ENCODE data around the gene PSMD4. TPM values are rescaled to one million over a fixed set of nuclear protein-coding genes. Genes with fewer than 3 reads are reported as not detected.

Gene PSMD4
- total and polyA plus RNA-seq, 2 of the 8 experiments (the other 6 are each of a cell fraction or from before 2014, with no cell fraction given): 216 to 284 TPM

- no peak overlapping the region for H4K91ac ChIP-seq (replicated peaks; ENCODE audit: insufficient read length, low read length)
- no peak overlapping the region for H4K5ac ChIP-seq (ENCODE audit: insufficient read length, low read depth, low read length)
- H2BK120ac ChIP-seq (replicated peaks; ENCODE audit: low read depth, low read length): no peak overlapping the region
- no peaks in the 10 kb centered on the region for H3K4me1 ChIP-seq (replicated peaks in 1 of 4; ENCODE audit: control insufficient read depth in 3 of 4, insufficient read depth in 4 of 4, low read length in 3 of 4)
- no peak overlapping the region for H2BK15ac ChIP-seq (ENCODE audit: low read length)
- no peaks in the 10 kb centered on the region for H3K23me2 ChIP-seq (ENCODE audit: low read depth, low read length)
- POLR2A ChIA-PET (ENCODE audit: partially characterized antibody): interaction anchor here (1.0 to 1.3 kb wide), 2 partner anchors 12 to 53 kb away, joined by 4 to 5 read pairs; partner anchors contain the start of gene VPS72
- H3K36me3 ChIP-seq (ENCODE audit: control insufficient read depth in 2 of 4, insufficient read depth in 4 of 4, low read length in 3 of 4): peaks cover 39 to 96% (median 79%) of the 10 kb centered on the region in 4 experiments
- H3K27ac ChIP-seq (ENCODE audit: low read depth, low read length): no peak overlapping the region
- H3K9me3 ChIP-seq (ENCODE audit: insufficient read depth in 2 of 2, low read depth in 1 of 2, low read length in 1 of 2): no peaks in the 10 kb centered on the region
- WGBS, 2 experiments (ENCODE audit: extremely low coverage in 1 of 2, insufficient coverage in 1 of 2, insufficient read length in 1 of 2, insufficient replicate concordance in 2 of 2, low coverage in 1 of 2, low lambda C conversion rate in 2 of 2, missing lambda C conversion rate in 1 of 2): 91% methylated on average over 2 of the region's 2 CpGs; no CpG with 5 or more reads in 1 of the 2 experiments
- H3K4me2 ChIP-seq (ENCODE audit: insufficient read depth in 1 of 2, low read depth in 2 of 2, low read length in 2 of 2): no peak overlapping the region
- H2BK5ac ChIP-seq (ENCODE audit: low read depth, low read length): no peak overlapping the region
- H2AK5ac ChIP-seq (ENCODE audit: low read depth, low read length): no peak overlapping the region
- H3K56ac ChIP-seq (replicated peaks; ENCODE audit: insufficient read length, low read depth, low read length): no peak overlapping the region
- no peak overlapping the region for H3K14ac ChIP-seq (ENCODE audit: insufficient read length)
- H2BK20ac ChIP-seq (ENCODE audit: low read length): no peak overlapping the region
- no peak overlapping the region for H2AFZ ChIP-seq (ENCODE audit: low read length)
- H3K18ac ChIP-seq (ENCODE audit: extremely low read depth, low read length): no peak overlapping the region
- no peak overlapping the region for H3K4me3 ChIP-seq (ENCODE audit: extremely low read depth in 1 of 4, insufficient read depth in 2 of 4, low read depth in 3 of 4, low read length in 4 of 4)
- H4K20me1 ChIP-seq (replicated peaks in 1 of 2; ENCODE audit: control insufficient read depth in 1 of 2, insufficient read depth in 2 of 2, low read length in 2 of 2): peaks cover 0 to 3% of the 10 kb centered on the region in 2 experiments
- CTCF ChIA-PET (ENCODE audit: partially characterized antibody): interaction anchor here (0.6 to 2.9 kb wide), 3 partner anchors 9 to 15 kb away, joined by 3 to 21 read pairs (median 6); no protein-coding TSS in a partner anchor
- no peak for TF ChIP-seq SP4 (IDR thresholded peaks at IDR 0.05; ENCODE audit: low read length)
- no peak overlapping the region for H2BK12ac ChIP-seq (ENCODE audit: low read depth, low read length)
- no peak overlapping the region for H3K23ac ChIP-seq (ENCODE audit: insufficient read length)
- H3K4ac ChIP-seq (replicated peaks; ENCODE audit: insufficient read length, low read depth, low read length): no peak overlapping the region
- no peak overlapping the region for H4K8ac ChIP-seq (ENCODE audit: extremely low read depth, insufficient read depth, low read length)
- no peaks in the 10 kb centered on the region for H3K79me2 ChIP-seq (ENCODE audit: control insufficient read depth in 1 of 2, insufficient read depth in 2 of 2, low read length in 2 of 2)
- no peak for DNase-seq (ENCODE audit: low read depth in 1 of 2, low spot score in 2 of 2)
- no peak overlapping the region for H3K9ac ChIP-seq (replicated peaks in 1 of 4; ENCODE audit: extremely low read depth in 1 of 4, low read depth in 3 of 4, low read length in 3 of 4)
- H3K27me3 ChIP-seq (replicated peaks in 1 of 4; ENCODE audit: control insufficient read depth in 3 of 4, extremely low read depth in 1 of 4, insufficient read depth in 3 of 4, low read length in 3 of 4): no peaks in the 10 kb centered on the region
- no peaks in the 10 kb centered on the region for H3K79me1 ChIP-seq (ENCODE audit: low read depth, low read length)
- FAIRE-seq: no peak
Measured at GRCh38 chr1:151242442-151242841, 12.1 kb upstream of the PSMD4 start.

Measured in H1 (cell line).